HEK293T (cell line): Measurements from ENCODE around the gene KLF12.

Source experiments
- CTCF ChIA-PET: fragments of 350-600 bp; formaldehyde crosslinking; extraction: SDS; loops from one replicate; lab custom pipeline; 2021; ENCODE audit warnings: antibody characterized with exemption, inconsistent platforms; lab: Yijun Ruan, JAX
- POLR2A ChIA-PET: fragments of 350-600 bp; formaldehyde crosslinking; extraction: SDS; loops from one replicate; lab custom pipeline; 2020; ENCODE audit warnings: antibody characterized with exemption, inconsistent platforms; lab: Yijun Ruan, JAX
- DNase-seq: peaks from one replicate; pipeline ENCODE4 v3.0.0; 2012; ENCODE audit warnings: mixed read lengths; ENCODE audit errors: extremely low spot score
- BHLHE40 ChIP-seq: fragments of 450-650 bp; IDR thresholded peaks from 2 replicates; pipeline ENCODE4 v1.6.1; 2016; ENCODE audit warnings: mild to moderate bottlenecking, moderate library complexity, borderline replicate concordance
- ELF4 ChIP-seq: fragments of 450-650 bp; IDR thresholded peaks from 2 replicates; pipeline ENCODE4 v1.6.1; 2017; ENCODE audit warnings: antibody characterized with exemption
- FOXA1 ChIP-seq: fragments of 450-650 bp; IDR thresholded peaks from 2 replicates; pipeline ENCODE4 v1.6.1; 2016; ENCODE audit warnings: mild to moderate bottlenecking
- FOXK2 ChIP-seq: fragments of 450-650 bp; IDR thresholded peaks from 2 replicates; pipeline ENCODE4 v1.6.1; 2016; ENCODE audit warnings: mild to moderate bottlenecking
- FOXM1 ChIP-seq: fragments of 450-650 bp; IDR thresholded peaks from 2 replicates; pipeline ENCODE4 v1.6.1; 2017; ENCODE audit warnings: mild to moderate bottlenecking, borderline replicate concordance
- HDGF ChIP-seq: fragments of 450-650 bp; IDR thresholded peaks from 2 replicates; pipeline ENCODE4 v1.6.1; 2017; ENCODE audit warnings: antibody characterized with exemption, borderline replicate concordance
- L3MBTL2 ChIP-seq: fragments of 450-650 bp; conservative IDR thresholded peaks from 2 replicates; pipeline ENCODE4 v1.6.1; 2016; ENCODE audit warnings: mild to moderate bottlenecking
- LEF1 ChIP-seq: fragments of 450-650 bp; IDR thresholded peaks from 2 replicates; pipeline ENCODE4 v1.6.1; 2017; ENCODE audit warnings: mild to moderate bottlenecking, borderline replicate concordance
- NFRKB ChIP-seq: fragments of 450-650 bp; IDR thresholded peaks from 2 replicates; pipeline ENCODE4 v1.6.1; 2016; ENCODE audit warnings: mild to moderate bottlenecking, moderate library complexity
- SUZ12 ChIP-seq: fragments of 450-650 bp; IDR thresholded peaks from 2 replicates; pipeline ENCODE4 v1.6.1; 2016; ENCODE audit warnings: mild to moderate bottlenecking
- TARDBP ChIP-seq: fragments of 450-650 bp; IDR thresholded peaks from 2 replicates; pipeline ENCODE4 v1.6.1; 2016
- TF ChIP-seq, protein P1 (sequence below): fragments of 450-650 bp; IDR thresholded peaks from 2 replicates; pipeline ENCODE4 v1.6.1; 2016

KLF12 gene

GRCh38 chr13:74087357-74087756 lies 46.8 kb downstream of the KLF12 start:
- ChIA-PET CTCF (interaction anchor here (0.7 to 1.1 kb wide), 3 partner anchors 22 to 199 kb away, joined by 3 to 4 read pairs (median 3); no protein-coding TSS in a partner anchor), POLR2A (no interaction called here)
- DNase-seq = no peak
- TF ChIP-seq FOXA1 (no peak), ELF4 (no peak), HDGF (no peak), FOXM1 (no peak), TARDBP (no peak), L3MBTL2 (no peak), LEF1 (no peak), NFRKB (no peak), BHLHE40 (no peak), FOXK2 (no peak), SUZ12 (no peak)
- TF ChIP-seq, protein P1, sequence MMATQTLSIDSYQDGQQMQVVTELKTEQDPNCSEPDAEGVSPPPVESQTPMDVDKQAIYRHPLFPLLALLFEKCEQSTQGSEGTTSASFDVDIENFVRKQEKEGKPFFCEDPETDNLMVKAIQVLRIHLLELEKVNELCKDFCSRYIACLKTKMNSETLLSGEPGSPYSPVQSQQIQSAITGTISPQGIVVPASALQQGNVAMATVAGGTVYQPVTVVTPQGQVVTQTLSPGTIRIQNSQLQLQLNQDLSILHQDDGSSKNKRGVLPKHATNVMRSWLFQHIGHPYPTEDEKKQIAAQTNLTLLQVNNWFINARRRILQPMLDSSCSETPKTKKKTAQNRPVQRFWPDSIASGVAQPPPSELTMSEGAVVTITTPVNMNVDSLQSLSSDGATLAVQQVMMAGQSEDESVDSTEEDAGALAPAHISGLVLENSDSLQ = no peak
